AG09309 (cell line): ENCODE measurements around the gene LRRC63.
A peak's percentile ranks its signal among the peaks of the same experiment; 100 is the strongest.

Experiments used
- DNase-seq: peaks from one replicate; pipeline ENCODE4 v3.0.0-alpha.2; 2010; ENCODE audit warnings: low read depth
- H3K4me3 ChIP-seq: 2 replicates; pipeline ENCODE4 v1.5.1; 2011; ENCODE audit warnings: mild to moderate bottlenecking, low read depth, low read length, moderate library complexity; ENCODE audit not compliant: control insufficient read depth
- TF ChIP-seq, protein P1 (sequence below): IDR thresholded peaks from 2 replicates; pipeline ENCODE4 v1.5.1; 2011; ENCODE audit warnings: mild to moderate bottlenecking, low read depth, low read length, inconsistent platforms; ENCODE audit not compliant: insufficient read depth, control insufficient read depth; ENCODE audit errors: missing control alignments

LRRC63 gene

GRCh38 chr13:46290434-46290833 lies 78.7 kb downstream of the LRRC63 start:
- H3K4me3 ChIP-seq, result no peak overlapping the region
- no peak for DNase-seq
- TF ChIP-seq, protein P1, sequence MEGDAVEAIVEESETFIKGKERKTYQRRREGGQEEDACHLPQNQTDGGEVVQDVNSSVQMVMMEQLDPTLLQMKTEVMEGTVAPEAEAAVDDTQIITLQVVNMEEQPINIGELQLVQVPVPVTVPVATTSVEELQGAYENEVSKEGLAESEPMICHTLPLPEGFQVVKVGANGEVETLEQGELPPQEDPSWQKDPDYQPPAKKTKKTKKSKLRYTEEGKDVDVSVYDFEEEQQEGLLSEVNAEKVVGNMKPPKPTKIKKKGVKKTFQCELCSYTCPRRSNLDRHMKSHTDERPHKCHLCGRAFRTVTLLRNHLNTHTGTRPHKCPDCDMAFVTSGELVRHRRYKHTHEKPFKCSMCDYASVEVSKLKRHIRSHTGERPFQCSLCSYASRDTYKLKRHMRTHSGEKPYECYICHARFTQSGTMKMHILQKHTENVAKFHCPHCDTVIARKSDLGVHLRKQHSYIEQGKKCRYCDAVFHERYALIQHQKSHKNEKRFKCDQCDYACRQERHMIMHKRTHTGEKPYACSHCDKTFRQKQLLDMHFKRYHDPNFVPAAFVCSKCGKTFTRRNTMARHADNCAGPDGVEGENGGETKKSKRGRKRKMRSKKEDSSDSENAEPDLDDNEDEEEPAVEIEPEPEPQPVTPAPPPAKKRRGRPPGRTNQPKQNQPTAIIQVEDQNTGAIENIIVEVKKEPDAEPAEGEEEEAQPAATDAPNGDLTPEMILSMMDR, result no peak

GRCh38 chr13:46293436-46293835 lies 81.7 kb downstream of the LRRC63 start:
- TF ChIP-seq, protein P1, result no peak
- DNase-seq, result no peak
- H3K4me3 ChIP-seq, result no peak overlapping the region

GRCh38 chr13:46295491-46296114 lies 83.9 kb downstream of the LRRC63 start:
- no peak overlapping the region for H3K4me3 ChIP-seq
- TF ChIP-seq, protein P1, result no peak
- DNase-seq, result peak; percentile 63

GRCh38 chr13:46296115-46296822 lies 84.5 kb downstream of the LRRC63 start:
- DNase-seq, result peak; percentile 98
- no peak overlapping the region for H3K4me3 ChIP-seq
- TF ChIP-seq, protein P1, result no peak

GRCh38 chr13:46296921-46297320 lies 85.2 kb downstream of the LRRC63 start:
- H3K4me3 ChIP-seq, result no peak overlapping the region
- TF ChIP-seq, protein P1, result peak; percentile 4
- peak; percentile 87 for DNase-seq

DNA sequence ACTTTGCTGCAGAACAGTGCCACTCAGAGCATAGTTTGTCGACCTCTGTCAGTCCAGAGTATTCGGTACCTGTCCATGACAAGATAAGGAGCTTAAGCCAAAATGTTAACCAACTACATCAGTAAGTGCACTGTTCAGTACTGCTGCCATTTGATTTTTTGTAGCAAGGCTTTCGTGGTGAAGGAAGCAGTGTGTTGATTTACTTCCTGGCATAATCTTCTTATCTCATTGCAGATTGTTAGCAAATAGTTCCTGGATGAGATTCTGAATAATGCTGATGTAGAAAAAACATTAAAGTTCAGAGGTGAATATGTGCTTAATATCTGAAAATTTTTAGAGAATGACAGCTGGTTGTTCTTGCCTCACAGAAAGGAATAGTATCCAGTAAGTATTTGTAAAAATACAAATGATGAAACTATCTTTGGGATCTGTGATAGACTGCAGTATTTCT lies 85.7 kb downstream of the LRRC63 start:
- TF ChIP-seq, protein P1, result no peak
- no peak overlapping the region for H3K4me3 ChIP-seq
- no peak for DNase-seq
